Prostate gland (tissue), 2 donors: ENCODE results near the gene SERPINB13. TPM values are rescaled to one million over a fixed set of nuclear protein-coding genes. Genes with fewer than 3 reads are reported as not detected.

ENCODE experiments used
- DNase-seq: peaks from one replicate; pipeline ENCODE4 v3.0.0-alpha.2; 2019; ENCODE audit warnings: low spot score
- H3K27ac ChIP-seq, 2 donors: fragments of 200-600 bp; sonication (generic); 2 replicates each; pipeline ENCODE4 v1.5.1; 2017 to 2019
- H3K27me3 ChIP-seq: fragments of 200-600 bp; sonication (generic); replicated peaks from 2 replicates; pipeline ENCODE4 v1.5.1; 2019; ENCODE audit not compliant: insufficient read depth
- H3K36me3 ChIP-seq, 2 donors: fragments of 200-600 bp; sonication (generic); 1 replicate in 1 of 2; 2 replicates in 1 of 2; pipeline versions ENCODE4 v1.5.1 to v1.8.1; 2017 to 2019
- H3K4me1 ChIP-seq: fragments of 200-600 bp; sonication (generic); replicated peaks from 2 replicates; pipeline ENCODE4 v1.5.1; 2019
- H3K4me3 ChIP-seq, 2 donors: fragments of 200-600 bp; sonication (generic); 2 replicates each; pipeline ENCODE4 v1.5.1; 2017 to 2019
- H3K9me3 ChIP-seq: fragments of 200-600 bp; sonication (generic); 2 replicates; pipeline ENCODE4 v1.5.1; 2017
- CTCF ChIP-seq, 4 experiments: fragments of 200-600 bp in 2 of 4; fragments of 450-650 bp in 2 of 4; sonication (generic) in 2 of 4; IDR thresholded peaks; 1 replicate in 3 of 4; 2 replicates in 1 of 4; pipeline ENCODE4 v1.5.1; 2016 to 2019; ENCODE audit warnings: antibody characterized with exemption in 4 of 4, mild to moderate bottlenecking in 2 of 4, moderate library complexity in 2 of 4
- POLR2A ChIP-seq: fragments of 450-650 bp; IDR thresholded peaks from one replicate; pipeline ENCODE4 v1.6.1; 2016; ENCODE audit warnings: antibody characterized with exemption, mild to moderate bottlenecking
- POLR2AphosphoS5 ChIP-seq: sonication (generic); formaldehyde crosslinking; IDR thresholded peaks from one replicate; pipeline ENCODE4 v1.6.1; 2017; ENCODE audit warnings: antibody characterized with exemption
- WGBS: methylation state at CpG from one replicate; pipeline ENCODE4 v1.1.5; 2018; 5-methylcytosine and 5-hydroxymethylcytosine counted together
- intact Hi-C: fragments of 100-400 bp; cut with DNase I; formaldehyde crosslinking; loops from one replicate; pipeline ENCODE4 v1.14.2; 2022
- total RNA-seq, 2 donors: library from RNA; depleted of rRNA; stranded (reverse); fragments of >200 nt; gene quantifications; one replicate each; pipeline ENCODE4 v1.1.0, GENCODE V29; 2016

SERPINB13 gene
- under 1 TPM in 1 of 2 donors, not detected in 1; 0.57 TPM for total RNA-seq

- no peak for DNase-seq
- no peak within 1 kb of the TSS for H3K27ac ChIP-seq
- no peak for TF ChIP-seq CTCF (IDR thresholded peaks at IDR 0.05)
- no peaks in the 10 kb centered on the region for H3K36me3 ChIP-seq
- intact Hi-C loops = no loop called here
- no peaks in the 10 kb centered on the region for H3K4me1 ChIP-seq
- H3K4me3 ChIP-seq = no peak within 1 kb of the TSS
- 47% methylated on average over 4 of the region's 4 CpGs for WGBS
- no peaks in the 10 kb centered on the region for H3K27me3 ChIP-seq
- no peaks in the 10 kb centered on the region for H3K9me3 ChIP-seq
These were observed at the start of gene SERPINB13 for GRCh38 chr18:63586966-63587365. Gene SERPINB13, plus strand, starts transcription at chr18:63587343. Its CDS starts 1,325 bp downstream, at chr18:63588668.

GRCh38 chr18:63539904-63540510 lies 47.1 kb upstream of the SERPINB13 start:
- no peak overlapping the region for H3K27ac ChIP-seq
- H3K27me3 ChIP-seq = no peaks in the 10 kb centered on the region
- H3K36me3 ChIP-seq = no peaks in the 10 kb centered on the region
- 37% methylated on average over 3 of the region's 3 CpGs for WGBS
- no peaks in the 10 kb centered on the region for H3K9me3 ChIP-seq
- no peak for DNase-seq
- H3K4me1 ChIP-seq = no peaks in the 10 kb centered on the region
- intact Hi-C loops = no loop called here
- no peak overlapping the region for H3K4me3 ChIP-seq
- no peak for TF ChIP-seq POLR2A
- TF ChIP-seq CTCF (IDR thresholded peaks at IDR 0.05) = no peak
- TF ChIP-seq POLR2AphosphoS5 = no peak

GRCh38 chr18:63542069-63542468 lies 45.1 kb upstream of the SERPINB13 start, which contains the start of gene SERPINB12:
Gene SERPINB12, plus strand, starts transcription at chr18:63542369. Its CDS starts 13,791 bp downstream, at chr18:63556160.
- TF ChIP-seq POLR2AphosphoS5 = no peak
- no peak for TF ChIP-seq POLR2A
- no peak for TF ChIP-seq CTCF (IDR thresholded peaks at IDR 0.05)
- intact Hi-C loops = no loop called here
- Histone ChIP-seq H3K4me1 (no peaks in the 10 kb centered on the region), H3K27me3 (no peaks in the 10 kb centered on the region), H3K27ac (no peak within 1 kb of the TSS), H3K36me3 (no peaks in the 10 kb centered on the region), H3K9me3 (no peaks in the 10 kb centered on the region), H3K4me3 (no peak within 1 kb of the TSS)
- 68% methylated on average over 1 of the region's 1 CpG for WGBS
- no peak for DNase-seq

GRCh38 chr18:63544017-63544416 lies 43.1 kb upstream of the SERPINB13 start:
- no peaks in the 10 kb centered on the region for H3K36me3 ChIP-seq
- H3K27ac ChIP-seq = no peak overlapping the region
- intact Hi-C loops = no loop called here
- no peaks in the 10 kb centered on the region for H3K27me3 ChIP-seq
- 82% methylated on average over 2 of the region's 2 CpGs for WGBS
- TF ChIP-seq POLR2AphosphoS5 = no peak
- TF ChIP-seq POLR2A = no peak
- TF ChIP-seq CTCF (IDR thresholded peaks at IDR 0.05) = no peak
- DNase-seq = no peak
- no peaks in the 10 kb centered on the region for H3K9me3 ChIP-seq
- H3K4me3 ChIP-seq = no peak overlapping the region
- no peaks in the 10 kb centered on the region for H3K4me1 ChIP-seq

GRCh38 chr18:63545000-63545399 lies 42.1 kb upstream of the SERPINB13 start:
- intact Hi-C loops = no loop called here
- no peak for TF ChIP-seq POLR2AphosphoS5

More at GRCh38 chr18:63545000-63545399, 42.1 kb upstream of the SERPINB13 start:
- Histone ChIP-seq H3K4me3 (no peak overlapping the region), H3K27ac (no peak overlapping the region), H3K9me3 (no peaks in the 10 kb centered on the region), H3K27me3 (no peaks in the 10 kb centered on the region), H3K36me3 (no peaks in the 10 kb centered on the region), H3K4me1 (no peaks in the 10 kb centered on the region)
- DNase-seq = no peak
- 56% methylated on average over 3 of the region's 3 CpGs for WGBS
